HG03159 (cell line): ENCODE results near the gene TRAPPC8.
"Not testable (repeated sequence)": the region's sequence is repeated elsewhere in the genome, so short reads cannot be mapped to it uniquely, and the experiment has no call there.

ENCODE experiments used
- ATAC-seq: cut with Tn5 transposase; IDR thresholded peaks from one replicate; pipeline ENCODE4 v1.9.1; 2021; ENCODE audit warnings: mild to moderate bottlenecking, moderate library complexity; ENCODE audit not compliant: unreplicated experiment

TRAPPC8 gene

DNA sequence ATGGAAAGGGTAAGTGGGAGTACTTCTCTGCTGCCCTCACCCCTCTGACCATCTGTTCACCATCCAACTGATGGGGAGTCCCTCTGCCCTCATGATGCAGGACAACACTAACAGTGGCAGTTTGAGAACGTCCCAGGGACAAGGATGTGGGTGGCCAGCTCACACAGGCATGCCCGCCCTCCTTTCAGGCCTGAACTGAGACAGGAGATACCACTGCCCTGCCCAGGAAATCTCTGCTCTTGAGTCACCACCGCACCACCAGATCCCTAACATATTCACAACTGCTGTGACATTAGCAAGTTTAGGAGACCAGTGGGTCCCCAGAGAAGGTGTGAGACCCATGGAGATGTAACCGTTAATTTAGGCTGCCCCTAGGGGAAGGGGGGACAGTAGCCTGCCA is 66.2 kb downstream of the TRAPPC8 start:
- no peak for ATAC-seq

DNA sequence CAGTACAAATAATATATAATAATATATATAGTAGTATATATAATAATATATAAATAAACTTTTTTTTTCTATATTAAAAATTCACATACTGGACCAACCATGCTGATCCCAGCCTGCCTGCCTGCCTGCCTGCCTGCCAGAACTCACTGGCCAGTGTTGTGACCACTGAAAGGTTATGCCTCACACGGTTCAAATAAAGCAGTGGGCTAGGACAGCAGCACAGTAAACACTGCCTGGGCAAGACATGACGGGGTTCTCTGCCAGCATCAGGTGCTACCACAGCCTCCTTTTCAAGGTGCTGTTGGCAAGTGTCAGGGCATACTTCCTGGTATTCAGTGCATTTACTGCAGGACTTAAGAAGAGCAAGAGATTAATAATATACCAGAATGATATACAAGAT is 67.6 kb downstream of the TRAPPC8 start:
- ATAC-seq, result no peak

DNA sequence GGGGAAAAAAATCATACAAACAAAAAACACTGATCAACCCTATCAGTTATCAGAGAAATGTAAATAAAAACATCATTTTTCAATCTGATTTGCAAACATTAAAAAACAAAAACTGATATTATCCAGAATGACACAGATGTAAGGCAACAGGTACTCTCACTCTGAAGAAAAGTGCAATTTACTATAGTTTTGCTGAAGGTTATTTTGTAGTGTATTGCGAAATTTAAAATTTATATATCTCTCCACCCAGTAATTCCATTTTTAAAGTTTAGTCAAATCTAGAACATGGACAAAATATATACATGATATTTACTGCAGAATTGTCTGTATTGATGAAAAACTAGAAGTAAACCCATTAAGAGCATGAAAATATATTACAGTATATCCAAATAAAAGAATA is 79.8 kb downstream of the TRAPPC8 start:
- no peak for ATAC-seq

DNA sequence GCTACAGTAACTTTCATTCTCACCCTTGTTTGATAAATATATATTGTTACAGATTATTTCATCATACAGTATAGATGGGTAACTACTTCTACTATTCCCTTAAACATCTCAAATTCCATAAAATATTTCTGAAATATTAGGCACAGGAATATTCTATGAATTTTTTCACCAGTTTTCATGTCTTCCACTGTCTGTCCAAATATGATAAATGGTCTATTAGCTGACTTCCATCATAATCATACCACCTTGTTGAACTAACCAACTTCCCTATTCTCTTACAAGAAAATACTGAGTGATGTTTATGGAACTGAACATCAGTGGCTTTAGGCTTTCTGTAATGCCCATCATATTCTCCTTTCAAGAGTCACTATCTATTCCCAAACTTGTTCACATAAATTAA is 82.4 kb downstream of the TRAPPC8 start:
- ATAC-seq, result no peak

DNA sequence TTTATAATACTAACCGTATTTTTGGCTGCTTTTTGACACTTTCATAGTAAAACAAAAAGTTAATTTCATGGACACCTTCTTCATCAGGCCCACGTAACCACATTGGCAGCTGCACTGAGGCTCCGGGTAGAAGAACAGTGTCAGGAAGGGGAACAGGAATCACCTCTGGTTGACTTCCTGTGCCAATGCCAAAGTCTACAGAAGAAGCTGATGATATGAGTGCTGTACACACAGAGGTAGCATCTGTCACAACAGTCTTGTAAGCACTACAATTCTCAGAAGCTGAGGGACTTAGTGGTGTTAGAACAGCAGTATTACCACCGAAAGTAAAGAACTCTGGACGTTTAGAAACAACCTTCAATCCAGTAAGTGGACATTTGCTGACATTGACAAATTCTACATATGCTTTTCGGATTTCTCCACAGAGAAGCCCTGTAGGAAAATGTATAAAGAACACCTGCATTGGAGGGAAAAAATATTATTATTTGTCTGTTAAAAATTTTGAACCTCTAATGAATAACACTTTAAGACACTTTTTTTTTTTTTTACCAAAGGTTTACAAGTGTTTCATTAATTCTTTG is 85.3 kb downstream of the TRAPPC8 start:
- no peak for ATAC-seq

DNA sequence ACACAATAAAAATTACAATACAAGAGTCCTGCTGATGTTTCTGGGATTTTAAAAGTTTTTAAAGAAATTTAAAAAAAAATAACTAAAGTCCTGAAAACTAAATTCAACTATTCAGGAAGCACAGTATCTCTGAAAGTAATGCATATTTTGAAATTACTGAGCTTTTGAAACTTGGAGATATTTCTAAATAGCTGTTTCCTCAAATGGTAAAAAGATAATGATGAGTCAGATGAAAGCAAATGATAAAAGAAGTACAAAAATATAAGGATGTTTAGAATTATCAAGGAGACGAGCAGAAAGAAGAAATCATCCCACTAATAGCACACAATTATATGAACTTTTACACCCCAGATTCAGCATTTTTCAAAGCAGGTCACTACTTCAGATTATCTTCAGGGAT is 92.1 kb downstream of the TRAPPC8 start:
- ATAC-seq, result no peak

DNA sequence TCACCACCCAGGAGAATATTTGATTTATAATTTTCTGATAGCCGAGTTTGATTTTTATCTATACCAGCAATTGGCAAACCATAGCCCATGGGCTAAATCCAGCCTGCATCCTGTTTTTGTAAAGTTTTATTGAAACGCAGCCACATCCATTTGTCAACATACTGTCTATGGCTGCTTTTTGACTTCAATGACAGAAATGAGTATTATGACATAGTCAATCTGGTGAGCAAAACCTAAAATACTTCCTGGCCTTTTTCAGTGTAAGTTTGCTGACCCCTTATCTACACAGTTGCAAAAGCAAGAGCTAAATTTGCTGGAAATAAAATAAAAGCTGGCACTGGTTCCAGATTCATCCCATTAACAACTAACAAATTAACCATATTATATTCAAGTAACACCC is 102.4 kb downstream of the TRAPPC8 start:
- no peak for ATAC-seq

DNA sequence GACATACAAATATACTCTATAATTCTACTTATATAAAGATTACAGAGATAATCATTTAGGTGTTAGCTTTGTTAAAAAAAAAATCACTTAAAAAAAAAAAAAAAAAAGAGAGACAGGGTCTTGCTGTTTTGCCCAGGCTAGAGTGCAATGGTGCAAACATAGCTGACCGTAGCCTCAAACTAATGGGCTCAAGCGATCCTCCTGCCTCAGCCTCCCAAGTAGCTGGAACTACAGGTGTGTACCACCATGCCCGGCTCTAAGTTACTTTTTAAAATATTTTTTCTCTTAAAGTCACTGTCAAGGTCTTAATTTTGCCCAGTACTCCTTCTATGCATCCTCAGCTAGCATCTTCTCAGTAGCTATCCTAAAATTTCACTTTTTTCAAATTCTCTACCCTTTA is 105.0 kb downstream of the TRAPPC8 start:
- no peak for ATAC-seq

DNA sequence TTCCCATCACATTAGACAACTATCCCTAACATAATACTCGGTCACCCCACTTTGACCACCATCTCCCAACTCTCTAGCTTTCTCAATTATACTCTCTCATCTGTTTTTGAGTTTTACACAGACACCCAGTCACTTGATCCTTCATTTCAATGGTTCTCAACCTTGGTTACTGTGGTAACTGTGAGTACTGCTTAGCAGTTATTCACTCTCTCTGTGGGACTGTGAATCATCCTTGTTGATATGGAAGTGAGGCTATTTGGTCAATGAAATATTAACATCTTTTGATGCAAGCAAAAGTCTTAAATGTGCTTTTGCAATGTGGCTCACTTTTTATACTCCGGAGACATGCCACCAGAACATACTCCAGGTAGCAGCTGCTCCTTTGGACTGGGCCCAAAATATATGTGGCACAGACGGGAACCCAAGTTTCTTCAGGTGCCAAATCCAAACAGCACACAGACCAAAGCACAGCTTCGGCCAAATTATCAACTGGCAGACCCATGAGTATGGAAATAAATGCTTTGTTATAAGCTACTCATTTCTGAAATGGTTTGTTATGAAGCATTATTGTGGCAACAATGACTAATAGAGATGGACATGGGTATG is 107.3 kb downstream of the TRAPPC8 start:
- no peak for ATAC-seq

DNA sequence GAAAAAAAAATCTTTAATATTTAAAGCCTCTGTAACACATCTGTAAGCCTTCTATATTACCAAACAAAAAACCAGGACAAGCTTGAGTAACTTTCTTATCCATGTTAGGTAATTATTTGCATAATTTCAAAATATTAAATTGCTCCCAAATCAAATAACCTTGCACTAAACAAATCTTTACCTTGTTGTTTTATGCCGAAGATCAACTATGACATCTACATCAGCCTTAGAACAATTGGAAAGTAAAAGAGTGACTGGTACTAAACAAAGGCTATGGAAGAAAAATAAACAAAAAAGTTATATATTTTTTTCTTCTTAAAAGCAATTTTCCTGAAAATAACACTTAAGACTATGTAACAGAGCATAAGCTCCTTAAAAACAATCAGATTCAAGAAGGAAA is 111.0 kb downstream of the TRAPPC8 start:
- no peak for ATAC-seq

DNA sequence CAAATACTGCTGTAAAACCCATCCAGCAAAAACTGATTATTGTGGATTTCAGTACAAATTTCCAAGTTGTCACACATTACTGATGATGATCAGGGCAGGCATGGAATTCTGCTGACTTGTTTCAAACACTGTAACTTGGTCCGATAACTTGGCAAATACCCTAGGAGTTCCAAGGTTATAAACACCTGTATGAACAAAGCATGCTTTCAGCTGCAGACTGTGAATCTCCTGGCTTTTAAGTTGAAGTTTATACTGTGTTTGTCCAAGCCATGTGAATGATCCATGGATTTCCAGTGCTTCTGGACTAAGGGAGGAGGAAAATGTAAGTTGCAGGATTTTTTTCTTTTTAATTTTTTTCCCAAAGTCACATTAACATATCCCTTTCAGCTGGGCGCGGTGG is 112.2 kb downstream of the TRAPPC8 start:
- ATAC-seq, result no peak

DNA sequence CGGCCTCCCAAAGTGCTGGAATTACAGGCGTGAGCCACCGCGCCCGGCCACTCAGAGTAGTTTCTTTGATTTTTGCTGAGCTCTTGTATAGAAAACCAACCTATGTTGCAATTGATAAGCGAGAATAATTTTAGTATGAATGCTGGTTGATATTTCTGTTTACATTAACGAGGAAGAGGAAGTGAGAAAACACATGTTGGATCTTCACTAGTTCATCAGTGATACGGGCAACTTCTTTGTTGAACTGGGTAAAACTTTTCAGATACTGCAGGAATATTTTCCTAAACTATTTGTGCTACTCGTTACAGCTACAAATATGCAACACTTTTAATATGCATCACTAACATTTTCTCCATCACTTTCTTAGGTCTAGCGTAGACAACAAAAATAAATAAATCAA is 114.3 kb downstream of the TRAPPC8 start:
- no peak for ATAC-seq

DNA sequence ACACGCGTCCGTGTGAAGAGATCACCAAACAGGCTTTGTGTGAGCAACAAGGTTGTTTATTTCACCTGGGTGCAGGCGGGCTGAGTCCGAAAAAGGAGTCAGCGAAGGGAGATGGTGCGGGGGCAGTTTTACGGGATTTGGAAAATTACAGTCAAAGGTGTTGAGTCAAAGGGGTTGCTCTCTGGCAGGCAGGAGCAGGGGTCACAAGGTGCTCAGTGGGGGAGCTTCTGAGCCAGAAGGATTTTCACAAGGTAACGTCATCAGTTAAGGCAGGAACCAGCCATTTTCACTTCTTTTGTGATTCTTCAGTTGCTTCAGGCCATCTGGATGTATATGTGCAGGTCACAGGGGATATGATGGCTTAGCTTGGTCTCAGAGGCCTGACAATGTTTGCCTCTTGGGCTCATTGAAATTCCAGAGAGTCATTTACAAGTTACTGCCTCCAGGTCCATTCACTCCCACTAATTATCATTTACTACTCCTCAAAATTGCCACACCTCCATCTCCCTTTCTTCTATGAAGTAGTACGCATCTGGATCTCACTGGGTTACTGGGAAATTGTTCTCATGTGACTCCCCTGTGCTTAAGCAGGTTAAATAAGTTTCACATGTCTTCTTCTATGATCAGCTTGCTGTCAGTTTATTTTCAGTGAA is 116.1 kb downstream of the TRAPPC8 start:
- ATAC-seq, result not testable (repeated sequence)

DNA sequence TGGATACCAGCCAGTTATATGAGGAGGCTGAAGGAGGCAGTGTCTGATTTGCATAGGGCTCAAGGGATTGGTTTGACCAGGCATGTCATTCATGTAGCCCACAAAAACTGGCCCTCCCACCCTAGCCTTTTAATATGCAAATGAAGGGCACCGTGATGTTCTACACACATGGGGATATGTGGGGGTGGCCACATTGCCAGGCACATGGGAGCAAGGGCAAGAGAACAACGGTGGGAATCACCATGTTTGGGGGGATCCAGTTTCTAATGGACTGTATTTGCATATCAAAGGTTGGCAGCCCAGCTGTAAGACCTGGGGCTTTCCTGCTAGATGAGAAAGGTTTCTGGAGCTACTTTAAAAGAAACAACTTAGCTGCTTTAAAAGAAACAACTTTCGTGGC is 117.2 kb downstream of the TRAPPC8 start:
- no peak for ATAC-seq

DNA sequence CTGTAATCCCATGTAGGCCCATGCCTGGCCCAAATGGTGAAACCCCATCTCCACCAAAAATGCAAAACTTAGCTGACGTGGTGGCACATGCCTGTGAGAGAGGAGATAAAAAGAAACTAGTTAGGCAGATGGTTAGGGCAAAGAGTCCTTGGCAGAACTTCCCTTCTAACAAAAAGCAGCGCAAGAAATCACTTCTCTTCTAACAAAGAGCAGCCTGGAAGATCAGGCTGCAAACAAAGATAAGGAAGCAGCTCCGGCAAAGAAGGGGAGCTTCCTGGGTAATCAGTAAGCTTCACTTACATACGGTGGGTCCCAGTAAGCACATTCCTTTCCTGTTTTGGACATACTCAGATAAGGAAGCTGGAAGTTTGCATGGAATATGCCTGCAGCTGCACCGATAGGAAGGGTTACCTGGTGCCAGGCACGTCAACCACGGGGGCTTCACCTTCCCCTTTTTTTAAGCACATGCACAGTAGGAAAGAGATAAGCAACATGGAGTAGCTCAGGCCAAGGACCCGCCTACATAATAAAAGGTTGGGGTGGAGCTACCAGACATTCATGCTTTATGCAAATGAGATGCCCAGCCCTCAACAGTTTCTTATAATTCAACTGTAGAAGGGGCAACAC is 121.3 kb downstream of the TRAPPC8 start:
- ATAC-seq, result no peak

DNA sequence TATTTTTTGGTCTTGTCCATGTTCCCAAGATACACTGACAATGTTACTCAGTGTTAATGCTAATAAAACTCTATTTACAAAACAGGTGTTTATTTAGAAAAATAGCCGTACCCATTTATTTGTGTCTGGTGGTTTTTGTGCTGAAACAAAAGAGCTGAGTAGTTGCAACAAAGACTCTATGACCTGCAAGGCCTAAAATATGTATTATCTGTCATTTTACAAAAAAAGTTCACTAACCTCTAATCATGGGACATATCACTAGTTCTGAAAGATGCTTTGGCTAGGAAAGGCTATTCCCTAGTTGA is 123.1 kb downstream of the TRAPPC8 start:
- ATAC-seq, result no peak

DNA sequence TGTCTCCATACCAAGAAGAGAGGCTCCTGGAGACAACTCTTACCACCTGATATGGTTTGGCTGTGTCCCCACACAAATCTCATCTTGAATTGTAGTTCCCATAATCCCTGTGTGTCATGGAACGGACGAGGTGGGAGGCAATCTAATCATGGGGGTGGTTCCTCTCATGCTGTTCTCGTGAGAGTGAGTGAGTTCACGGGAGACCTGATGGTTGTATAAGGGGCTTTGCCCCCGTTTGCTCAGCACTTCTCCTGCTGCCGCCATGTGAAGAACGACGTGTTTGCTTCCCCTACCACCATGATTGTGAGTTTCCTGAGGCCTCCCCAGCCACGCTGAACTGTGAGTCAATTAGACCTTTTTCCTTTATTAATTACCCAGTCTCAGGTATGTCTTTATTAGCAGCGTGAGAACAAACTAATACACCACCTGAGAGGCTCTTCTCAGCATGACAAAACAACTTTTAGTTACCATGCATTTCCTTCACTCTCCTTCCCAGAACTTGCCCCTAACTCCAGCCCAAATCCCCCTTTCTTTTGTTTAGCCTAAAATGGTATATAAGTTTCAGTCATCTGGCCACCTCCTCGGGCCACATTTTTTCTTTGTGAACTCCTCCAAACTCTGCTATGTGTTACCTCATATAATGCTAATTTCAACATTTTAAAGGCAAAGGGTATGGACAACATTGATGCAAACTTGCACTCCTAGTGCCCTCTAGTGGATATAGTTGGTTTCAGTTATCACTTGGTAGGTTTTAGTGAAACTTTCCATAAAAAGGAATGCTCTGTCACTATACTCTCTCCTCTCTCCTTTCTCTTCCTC is 123.6 kb downstream of the TRAPPC8 start:
- peak; percentile 87 for ATAC-seq

DNA sequence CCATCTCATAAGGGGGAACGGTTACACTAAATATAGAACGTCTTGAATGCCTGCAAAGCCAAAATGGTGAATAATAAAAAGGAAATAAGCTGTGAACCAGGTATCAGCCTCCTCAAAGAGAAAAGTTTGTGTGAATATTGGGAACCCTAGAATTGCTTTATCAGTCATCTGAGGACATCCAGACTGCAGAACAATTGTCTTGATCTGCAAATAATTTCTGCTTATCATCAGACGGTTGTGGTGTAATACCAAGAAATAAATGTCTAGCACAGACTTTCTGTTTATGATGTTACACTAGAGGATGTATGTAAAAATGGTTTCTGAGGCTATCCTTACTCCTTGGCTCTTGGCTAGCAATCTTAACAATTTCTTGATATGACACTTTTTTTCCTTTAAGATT is 128.8 kb downstream of the TRAPPC8 start:
- ATAC-seq, result no peak

DNA sequence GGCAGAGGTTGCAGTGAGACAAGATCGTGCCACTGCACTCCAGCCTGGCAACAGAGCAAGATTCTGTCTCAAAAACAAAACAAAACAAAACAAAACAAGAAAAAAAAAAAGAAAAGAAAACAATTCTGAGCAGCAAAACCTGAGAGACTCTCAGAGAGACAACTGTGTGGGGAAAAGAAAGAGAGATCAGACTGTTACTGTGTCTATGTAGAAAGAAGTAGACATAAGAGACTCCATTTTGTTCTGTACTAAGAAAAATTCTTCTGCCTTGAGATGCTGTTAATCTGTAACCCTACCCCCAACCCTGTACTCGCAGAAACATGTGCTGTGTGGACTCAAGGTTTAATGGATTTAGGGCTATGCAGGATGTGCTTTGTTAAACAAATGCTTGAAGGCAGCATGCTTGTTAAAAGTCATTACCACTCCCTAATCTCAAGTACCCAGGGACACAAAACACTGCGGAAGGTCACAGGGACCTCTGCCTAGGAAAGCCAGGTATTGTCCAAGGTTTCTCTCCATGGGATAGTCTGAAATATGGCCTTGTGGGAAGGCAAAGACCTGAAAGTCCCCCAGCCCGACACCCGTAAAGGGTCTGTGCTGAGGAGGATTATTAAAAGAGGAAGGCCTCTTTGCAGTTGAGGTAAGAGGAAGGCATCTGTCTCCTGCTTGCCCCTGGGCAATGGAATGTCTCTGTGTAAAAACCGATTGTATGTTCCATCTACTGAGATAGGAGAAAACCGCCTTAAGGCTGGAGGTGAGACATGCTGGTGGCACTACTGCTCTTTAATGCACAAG is 132.4 kb downstream of the TRAPPC8 start:
- not testable (repeated sequence) for ATAC-seq

DNA sequence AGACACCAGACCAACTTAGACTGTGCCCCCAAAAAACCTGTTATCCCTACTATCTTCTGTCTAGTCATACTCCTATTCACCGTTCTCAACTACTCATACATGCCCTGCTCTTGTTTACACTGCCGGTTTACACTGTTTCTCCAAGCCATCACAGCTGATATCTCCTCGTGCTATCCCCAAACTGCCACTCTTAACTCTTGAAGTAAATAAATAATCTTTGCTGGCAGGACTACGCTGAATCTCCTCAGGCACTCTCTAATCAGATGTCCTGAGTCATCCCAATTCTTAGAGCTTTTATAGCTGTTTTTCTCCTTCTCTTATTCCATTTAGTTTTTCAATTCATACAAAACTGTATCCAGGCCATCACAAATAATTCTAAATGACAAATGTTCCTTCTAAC is 133.9 kb downstream of the TRAPPC8 start:
- not testable (repeated sequence) for ATAC-seq

DNA sequence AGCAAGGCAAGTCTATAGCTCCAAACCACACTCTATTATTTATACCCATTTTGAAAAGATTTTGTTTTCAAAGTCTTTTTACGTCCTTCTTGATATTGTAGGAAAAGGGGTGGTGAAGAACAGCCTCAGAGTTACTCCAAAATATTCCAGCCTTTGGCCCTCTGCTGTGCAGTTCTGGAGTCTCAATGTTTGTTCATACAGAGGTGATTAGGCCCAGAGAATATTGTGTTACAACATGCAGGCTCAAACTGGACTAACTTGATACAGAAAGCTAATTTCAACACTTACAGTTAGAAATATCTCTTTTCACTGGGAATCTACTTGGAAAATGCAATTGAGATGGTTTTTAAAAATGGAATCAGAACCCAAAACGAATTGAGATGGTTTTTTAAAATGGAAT is 141.8 kb downstream of the TRAPPC8 start:
- ATAC-seq, result no peak
